ENCODE measurements around the gene ASIC2. TPM values are rescaled to one million over a fixed set of nuclear protein-coding genes. Genes with fewer than 3 reads are reported as not detected.
A peak's percentile ranks its signal among the peaks of the same experiment; 100 is the strongest.

The ASIC2 gene
- total RNA-seq, 1 donor, result not detected

GRCh38 chr17:33113276-33113990 lies 179.7 kb downstream of the ASIC2 start:
- DNase-seq (ENCODE audit: insufficient read length, low spot score, missing footprints), result no peak
- H3K4me2 ChIP-seq (ENCODE audit: insufficient read depth, low read length), result no peak overlapping the region
- no peaks in the 10 kb centered on the region for H3K9me3 ChIP-seq (ENCODE audit: low read depth, low read length)
- no peaks in the 10 kb centered on the region for H3K79me2 ChIP-seq (ENCODE audit: insufficient read depth, low read length)
- H4K20me1 ChIP-seq (ENCODE audit: insufficient read depth, low read length), result no peaks in the 10 kb centered on the region
- H2AFZ ChIP-seq (ENCODE audit: low read length), result no peak overlapping the region
- H3K36me3 ChIP-seq (ENCODE audit: insufficient read depth, low read length), result no peaks in the 10 kb centered on the region
- no peaks in the 10 kb centered on the region for H3K27me3 ChIP-seq (ENCODE audit: insufficient read depth, low read length)
- H3K27ac ChIP-seq (ENCODE audit: low read depth, low read length), result no peak overlapping the region
- H3K4me3 ChIP-seq (ENCODE audit: insufficient read depth, low read length), result no peak overlapping the region
- TF ChIP-seq CTCF (IDR thresholded peaks at IDR 0.05; ENCODE audit: extremely low read depth, low read depth, low read length), result no peak
- H3K4me1 ChIP-seq (ENCODE audit: insufficient read depth, low read length), result no peaks in the 10 kb centered on the region

GRCh38 chr17:33112763-33113162 lies 180.3 kb downstream of the ASIC2 start:
- no peak overlapping the region for H3K4me2 ChIP-seq (ENCODE audit: insufficient read depth, low read length)
- no peaks in the 10 kb centered on the region for H3K27me3 ChIP-seq (ENCODE audit: insufficient read depth, low read length)
- DNase-seq (ENCODE audit: insufficient read length, low spot score, missing footprints), result peak; percentile 68
- H3K27ac ChIP-seq (ENCODE audit: low read depth, low read length), result no peak overlapping the region
- no peaks in the 10 kb centered on the region for H3K4me1 ChIP-seq (ENCODE audit: insufficient read depth, low read length)
- no peak overlapping the region for H2AFZ ChIP-seq (ENCODE audit: low read length)
- H3K4me3 ChIP-seq (ENCODE audit: insufficient read depth, low read length), result no peak overlapping the region
- no peaks in the 10 kb centered on the region for H3K79me2 ChIP-seq (ENCODE audit: insufficient read depth, low read length)
- H4K20me1 ChIP-seq (ENCODE audit: insufficient read depth, low read length), result no peaks in the 10 kb centered on the region
- H3K9me3 ChIP-seq (ENCODE audit: low read depth, low read length), result no peaks in the 10 kb centered on the region
- no peak for TF ChIP-seq CTCF (IDR thresholded peaks at IDR 0.05; ENCODE audit: extremely low read depth, low read depth, low read length)
- H3K36me3 ChIP-seq (ENCODE audit: insufficient read depth, low read length), result no peaks in the 10 kb centered on the region

DNA sequence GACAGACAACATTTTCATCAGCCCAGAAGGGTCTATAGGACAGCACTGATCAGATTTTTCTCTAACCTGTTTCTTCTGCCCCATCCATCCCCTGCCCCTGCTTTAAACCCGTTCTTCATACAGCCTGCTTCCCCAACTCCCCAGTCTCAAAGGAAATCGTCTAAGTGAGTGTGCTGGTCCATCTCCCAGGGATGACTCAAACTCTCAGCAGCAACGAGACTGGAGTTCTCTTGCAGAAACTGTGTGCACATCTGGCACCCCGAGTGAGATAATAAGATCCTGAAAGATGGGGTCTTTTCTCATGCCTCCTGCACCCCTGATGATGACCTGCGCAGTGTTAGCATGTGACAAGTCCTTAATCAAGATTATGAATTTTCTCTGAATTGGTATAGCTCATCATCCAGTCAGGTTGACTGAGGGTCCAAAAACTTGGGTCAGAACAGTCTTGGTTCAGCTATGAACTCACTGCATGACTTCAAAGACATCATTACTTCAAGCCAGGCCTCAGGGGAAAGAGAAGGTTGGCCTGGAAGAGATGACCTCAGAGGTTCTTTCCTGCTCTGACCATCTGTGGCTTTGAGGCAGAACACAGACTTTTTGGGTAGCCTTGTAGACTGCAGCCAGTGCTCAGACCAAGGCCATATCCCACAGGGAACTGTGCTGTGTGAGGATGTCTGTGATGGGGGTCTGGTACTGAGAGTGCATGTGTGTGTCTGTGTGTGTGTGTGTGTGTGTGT lies 183.6 kb downstream of the ASIC2 start:
- DNase-seq (ENCODE audit: insufficient read length, low spot score, missing footprints), result no peak
- Histone ChIP-seq H2AFZ (ENCODE audit: low read length) (no peak overlapping the region), H3K27ac (ENCODE audit: low read depth, low read length) (no peak overlapping the region), H3K27me3 (ENCODE audit: insufficient read depth, low read length) (no peaks in the 10 kb centered on the region), H3K36me3 (ENCODE audit: insufficient read depth, low read length) (no peaks in the 10 kb centered on the region), H3K9me3 (ENCODE audit: low read depth, low read length) (no peaks in the 10 kb centered on the region), H4K20me1 (ENCODE audit: insufficient read depth, low read length) (no peaks in the 10 kb centered on the region), H3K4me2 (ENCODE audit: insufficient read depth, low read length) (no peak overlapping the region), H3K4me3 (ENCODE audit: insufficient read depth, low read length) (no peak overlapping the region), H3K79me2 (ENCODE audit: insufficient read depth, low read length) (no peaks in the 10 kb centered on the region), H3K4me1 (ENCODE audit: insufficient read depth, low read length) (no peaks in the 10 kb centered on the region)
- no peak for TF ChIP-seq CTCF (IDR thresholded peaks at IDR 0.05; ENCODE audit: extremely low read depth, low read depth, low read length)

DNA sequence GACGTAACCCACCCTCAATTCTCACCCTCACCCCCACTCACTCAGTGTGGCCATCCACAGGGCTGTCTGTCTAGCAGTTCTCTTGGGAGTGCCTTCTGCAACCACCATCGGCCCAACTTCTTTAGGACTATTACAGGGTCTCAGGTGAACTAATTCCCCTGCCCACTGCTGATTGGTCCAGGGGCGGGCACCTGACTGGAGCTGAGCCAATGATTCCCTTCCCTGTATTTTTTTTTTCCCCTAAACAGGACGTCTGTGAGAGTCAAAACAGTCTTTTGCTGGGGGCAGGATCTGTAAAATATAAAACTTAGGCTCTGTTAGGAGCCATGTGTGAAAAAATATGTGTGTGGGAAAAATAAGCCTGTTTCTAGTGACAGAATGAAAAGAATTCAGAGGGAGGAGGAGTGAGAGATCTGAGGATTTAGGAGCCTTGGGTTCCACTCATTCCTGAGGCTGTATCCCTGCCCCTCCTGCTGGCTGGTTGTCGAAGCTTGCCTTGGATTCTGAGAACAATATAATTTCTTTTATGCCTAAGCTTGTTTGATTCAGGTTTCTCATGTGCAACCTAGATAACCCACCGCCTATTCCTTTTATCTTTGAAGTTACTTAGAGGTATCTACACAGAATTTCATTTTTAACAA lies 186.4 kb downstream of the ASIC2 start:
- Histone ChIP-seq H4K20me1 (ENCODE audit: insufficient read depth, low read length) (no peaks in the 10 kb centered on the region), H2AFZ (ENCODE audit: low read length) (no peak overlapping the region), H3K4me2 (ENCODE audit: insufficient read depth, low read length) (no peak overlapping the region), H3K4me1 (ENCODE audit: insufficient read depth, low read length) (no peaks in the 10 kb centered on the region), H3K27me3 (ENCODE audit: insufficient read depth, low read length) (no peaks in the 10 kb centered on the region), H3K36me3 (ENCODE audit: insufficient read depth, low read length) (no peaks in the 10 kb centered on the region), H3K9me3 (ENCODE audit: low read depth, low read length) (no peaks in the 10 kb centered on the region), H3K4me3 (ENCODE audit: insufficient read depth, low read length) (no peak overlapping the region), H3K27ac (ENCODE audit: low read depth, low read length) (no peak overlapping the region), H3K79me2 (ENCODE audit: insufficient read depth, low read length) (no peaks in the 10 kb centered on the region)
- TF ChIP-seq CTCF (IDR thresholded peaks at IDR 0.05; ENCODE audit: extremely low read depth, low read depth, low read length), result no peak
- DNase-seq (ENCODE audit: insufficient read length, low spot score, missing footprints), result no peak

All from osteoblast (primary cell).